Natural killer cell (primary cell): ENCODE data around the gene ASCC2. TPM values are rescaled to one million over a fixed set of nuclear protein-coding genes. Genes with fewer than 3 reads are reported as not detected.
A peak's percentile ranks its signal among the peaks of the same experiment; 100 is the strongest.

ENCODE experiments used
- ATAC-seq, 3 donors: fragments of 150-1000 bp in 2 of 3; fragments of 200-7000 bp in 1 of 3; cut with Tn5 transposase; 1 replicate in 1 of 3; 2 replicates in 2 of 3; pipeline ENCODE4 v1.10.0; 2021; ENCODE audit warnings: mild to moderate bottlenecking in 2 of 3, moderate library complexity in 2 of 3
- DNase-seq, 2 donors: peaks; one replicate each; pipeline versions ENCODE4 v3.0.0 to v3.0.0-alpha.2; 2013 to 2021; ENCODE audit warnings: mixed read lengths in 1 of 2
- H3K27ac ChIP-seq: one replicate; pipeline ENCODE4 v1.5.1; 2013; ENCODE audit warnings: mild to moderate bottlenecking, low read length
- H3K27me3 ChIP-seq: one replicate; pipeline ENCODE4 v1.6.1; 2013; ENCODE audit warnings: low read length; ENCODE audit not compliant: control insufficient read depth, insufficient read depth
- H3K36me3 ChIP-seq: one replicate; pipeline ENCODE4 v1.6.1; 2013; ENCODE audit warnings: low read length; ENCODE audit not compliant: control insufficient read depth, insufficient read depth
- H3K4me1 ChIP-seq: one replicate; pipeline ENCODE4 v1.6.1; 2013; ENCODE audit warnings: low read length; ENCODE audit not compliant: control insufficient read depth, insufficient read depth
- H3K4me3 ChIP-seq: one replicate; pipeline ENCODE4 v1.5.1; 2013; ENCODE audit warnings: low read length
- H3K9me3 ChIP-seq: one replicate; pipeline ENCODE4 v1.6.1; 2013; ENCODE audit warnings: low read length; ENCODE audit not compliant: control insufficient read depth, insufficient read depth
- H3K27ac Mint-ChIP-seq, 2 donors: one replicate each; pipeline ENCODE4 v1.8.0; 2022; ENCODE audit warnings: mild to moderate bottlenecking in 2 of 2, mixed read lengths in 2 of 2, moderate library complexity in 1 of 2
- H3K27me3 Mint-ChIP-seq, 2 donors: one replicate each; pipeline ENCODE4 v1.8.0; 2022; ENCODE audit warnings: low read depth in 2 of 2, mixed read lengths in 2 of 2
- H3K36me3 Mint-ChIP-seq: one replicate; pipeline ENCODE4 v1.8.0; 2022; ENCODE audit warnings: mixed read lengths
- H3K4me1 Mint-ChIP-seq, 2 donors: one replicate each; pipeline ENCODE4 v1.8.0; 2022; ENCODE audit warnings: mixed read lengths in 2 of 2
- H3K4me3 Mint-ChIP-seq: one replicate; pipeline ENCODE4 v1.8.0; 2022; ENCODE audit warnings: mild to moderate bottlenecking, moderate library complexity, mixed read lengths
- H3K9me3 Mint-ChIP-seq, 2 donors: one replicate each; pipeline ENCODE4 v1.8.0; 2022; ENCODE audit warnings: mixed read lengths in 2 of 2
- CTCF ChIP-seq: fragments of 200-600 bp; IDR thresholded peaks from one replicate; pipeline ENCODE4 v1.8.0; 2022; ENCODE audit warnings: antibody characterized with exemption
- WGBS: methylation state at CpG from one replicate; pipeline ENCODE4 v1.1.7; 2013; ENCODE audit warnings: missing lambda C conversion rate; ENCODE audit not compliant: insufficient coverage; 5-methylcytosine and 5-hydroxymethylcytosine counted together
- intact Hi-C: fragments of 100-400 bp; cut with micrococcal nuclease; formaldehyde crosslinking; loops from one replicate; pipeline ENCODE4 v1.14.2; 2022
- total RNA-seq, 4 donors: library from RNA; stranded (reverse); fragments of 120-200 nt in 1 of 4; gene quantifications; one replicate each; pipeline versions ENCODE4 v1.2.3 to v1.2.4, GENCODE V29; 2013 to 2022

Gene ASCC2
- total RNA-seq, 3 donors from 2014 or later (not counting 1 experiment from before 2014, with no cell fraction given) = 102 to 130 (median 128) TPM

GRCh38 chr22:29872989-29873388 lies 34.9 kb upstream of the ASCC2 start:
- H3K27ac Mint-ChIP-seq = no peak overlapping the region
- ATAC-seq = peak in 1 of 3 donors; percentile 55
- no peaks in the 10 kb centered on the region for H3K9me3 ChIP-seq
- H3K4me3 Mint-ChIP-seq = no peak overlapping the region
- H3K36me3 Mint-ChIP-seq = no peaks in the 10 kb centered on the region
- no peak overlapping the region for H3K4me3 ChIP-seq
- no peak overlapping the region for H3K27ac ChIP-seq
- H3K4me1 ChIP-seq = no peaks in the 10 kb centered on the region
- DNase-seq = no peak
- no peaks in the 10 kb centered on the region for H3K27me3 ChIP-seq
- no peaks in the 10 kb centered on the region for H3K9me3 Mint-ChIP-seq
- H3K36me3 ChIP-seq = no peaks in the 10 kb centered on the region
- peaks cover 3 to 11% of the 10 kb centered on the region in 2 donors for H3K27me3 Mint-ChIP-seq
- no peaks in the 10 kb centered on the region for H3K4me1 Mint-ChIP-seq
- no peak for TF ChIP-seq CTCF
- intact Hi-C loops = no loop called here
- 69% methylated on average over 4 of the region's 5 CpGs for WGBS

GRCh38 chr22:29872144-29872893 lies 34.2 kb upstream of the ASCC2 start:
- Histone ChIP-seq H3K27ac (no peak overlapping the region), H3K36me3 (no peaks in the 10 kb centered on the region), H3K27me3 (no peaks in the 10 kb centered on the region), H3K9me3 (no peaks in the 10 kb centered on the region), H3K4me3 (no peak overlapping the region), H3K4me1 (no peaks in the 10 kb centered on the region)
- H3K4me3 Mint-ChIP-seq = no peak overlapping the region
- 85% methylated on average over 3 of the region's 3 CpGs for WGBS
- no peaks in the 10 kb centered on the region for H3K9me3 Mint-ChIP-seq
- intact Hi-C loops = no loop called here
- H3K4me1 Mint-ChIP-seq = no peaks in the 10 kb centered on the region
- ATAC-seq (no peak), DNase-seq (no peak)
- TF ChIP-seq CTCF = no peak
- H3K27ac Mint-ChIP-seq = no peak overlapping the region
- H3K36me3 Mint-ChIP-seq = no peaks in the 10 kb centered on the region
- H3K27me3 Mint-ChIP-seq = peaks cover 3 to 11% of the 10 kb centered on the region in 2 donors

- H3K9me3 Mint-ChIP-seq = no peaks in the 10 kb centered on the region
- H3K4me1 Mint-ChIP-seq = no peaks in the 10 kb centered on the region
- ATAC-seq (no peak), DNase-seq (no peak)
- no peaks in the 10 kb centered on the region for H3K36me3 Mint-ChIP-seq
- no peak overlapping the region for H3K27ac Mint-ChIP-seq
- WGBS = 33% methylated on average over 5 of the region's 5 CpGs
- no peak overlapping the region for H3K4me3 Mint-ChIP-seq
- intact Hi-C loops = no loop called here
- Histone ChIP-seq H3K27me3 (no peaks in the 10 kb centered on the region), H3K36me3 (no peaks in the 10 kb centered on the region), H3K27ac (no peak overlapping the region), H3K9me3 (no peaks in the 10 kb centered on the region), H3K4me1 (no peaks in the 10 kb centered on the region), H3K4me3 (no peak overlapping the region)
- peaks cover 3 to 11% of the 10 kb centered on the region in 2 donors for H3K27me3 Mint-ChIP-seq
- TF ChIP-seq CTCF = no peak
Measured at GRCh38 chr22:29871684-29872083, 33.6 kb upstream of the ASCC2 start.

DNA sequence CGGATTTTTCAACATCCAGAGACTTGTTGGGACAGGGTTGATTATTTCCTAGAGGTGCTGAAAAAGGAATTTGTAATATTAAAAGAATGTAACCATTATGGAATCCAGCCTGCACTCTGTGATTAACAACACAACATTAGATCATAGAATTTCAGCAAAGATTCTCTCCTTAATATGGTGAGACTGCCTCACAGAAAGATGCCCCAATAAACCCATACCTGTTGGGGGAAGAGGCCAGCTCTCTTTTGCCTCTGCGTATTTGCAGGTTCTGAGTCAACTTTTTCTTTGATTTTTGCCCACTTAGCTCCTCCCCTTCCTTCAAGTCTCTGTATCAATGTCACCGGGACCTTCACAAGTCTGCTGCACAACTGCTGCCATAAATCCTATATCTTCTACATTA lies 32.5 kb upstream of the ASCC2 start:
- intact Hi-C loops = no loop called here
- no peak for TF ChIP-seq CTCF
- Histone ChIP-seq H3K9me3 (no peaks in the 10 kb centered on the region), H3K27ac (no peak overlapping the region), H3K4me3 (no peak overlapping the region), H3K36me3 (no peaks in the 10 kb centered on the region), H3K27me3 (no peaks in the 10 kb centered on the region), H3K4me1 (no peaks in the 10 kb centered on the region)
- no peak for ATAC-seq
- Mint-ChIP-seq H3K9me3 (no peaks in the 10 kb centered on the region), H3K27me3 (peaks cover 3 to 7% of the 10 kb centered on the region in 2 donors), H3K27ac (no peak overlapping the region), H3K4me1 (no peaks in the 10 kb centered on the region), H3K36me3 (no peaks in the 10 kb centered on the region), H3K4me3 (no peak overlapping the region)
- 88% methylated on average over 2 of the region's 3 CpGs for WGBS
- DNase-seq = peak in 1 of 2 donors; percentile 41
